BLaER1 (cell line): ENCODE measurements around the gene FOXL1.
A peak's percentile ranks its signal among the peaks of the same experiment; 100 is the strongest.

ENCODE experiments used
- H3K27ac ChIP-seq: shearing (Covaris generic); formaldehyde crosslinking; 2 replicates; pipeline ENCODE4 v1.8.1; 2022
- H3K27me3 ChIP-seq: shearing (Covaris generic); formaldehyde crosslinking; 2 replicates; pipeline ENCODE4 v1.8.1; 2022
- H3K36me3 ChIP-seq: shearing (Covaris generic); formaldehyde crosslinking; 2 replicates; pipeline ENCODE4 v1.8.1; 2022
- H3K4me1 ChIP-seq: shearing (Covaris generic); formaldehyde crosslinking; 2 replicates; pipeline ENCODE4 v1.8.1; 2022
- H3K4me2 ChIP-seq: shearing (Covaris generic); formaldehyde crosslinking; 2 replicates; pipeline ENCODE4 v1.8.1; 2022
- H3K4me3 ChIP-seq: shearing (Covaris generic); formaldehyde crosslinking; 2 replicates; pipeline ENCODE4 v1.8.1; 2022
- H3K9ac ChIP-seq: shearing (Covaris generic); formaldehyde crosslinking; 2 replicates; pipeline ENCODE4 v1.8.1; 2022
- H3K9me3 ChIP-seq: shearing (Covaris generic); formaldehyde crosslinking; 2 replicates; pipeline ENCODE4 v1.8.1; 2022
- H4K20me1 ChIP-seq: shearing (Covaris generic); formaldehyde crosslinking; 2 replicates; pipeline ENCODE4 v1.8.1; 2022
- Cebpa-rat ChIP-seq: shearing (Covaris generic); IDR thresholded peaks from 2 replicates; pipeline ENCODE4 v1.8.1; 2022

Gene FOXL1

GRCh38 chr16:86590501-86591144 is 12.3 kb downstream of the FOXL1 start:
- Histone ChIP-seq H3K4me1 (peaks cover 14% of the 10 kb centered on the region), H3K27ac (no peak overlapping the region), H3K9ac (no peak overlapping the region), H4K20me1 (no peaks in the 10 kb centered on the region), H3K27me3 (no peaks in the 10 kb centered on the region), H3K4me2 (no peak overlapping the region), H3K36me3 (no peaks in the 10 kb centered on the region), H3K4me3 (no peak overlapping the region), H3K9me3 (no peaks in the 10 kb centered on the region)
- no peak for TF ChIP-seq Cebpa-rat

- Histone ChIP-seq H3K9me3 (no peaks in the 10 kb centered on the region), H3K9ac (no peak overlapping the region), H3K27ac (no peak overlapping the region), H3K27me3 (no peaks in the 10 kb centered on the region), H3K36me3 (no peaks in the 10 kb centered on the region), H3K4me1 (peaks cover 14% of the 10 kb centered on the region), H3K4me2 (no peak overlapping the region), H4K20me1 (no peaks in the 10 kb centered on the region), H3K4me3 (no peak overlapping the region)
- TF ChIP-seq Cebpa-rat = no peak
Observed at GRCh38 chr16:86591270-86591669, 12.9 kb downstream of the FOXL1 start.

GRCh38 chr16:86593913-86594620 is 15.7 kb downstream of the FOXL1 start:
- Histone ChIP-seq H3K36me3 (no peaks in the 10 kb centered on the region), H3K4me3 (no peak overlapping the region), H3K4me2 (peak overlapping the region; percentile 67; the same call in 1 of the 2 replicates), H3K27me3 (no peaks in the 10 kb centered on the region), H3K27ac (no peak overlapping the region), H3K9ac (no peak overlapping the region), H4K20me1 (no peaks in the 10 kb centered on the region), H3K9me3 (peaks cover 14% of the 10 kb centered on the region; the same call in 1 of the 2 replicates), H3K4me1 (peaks cover 38% of the 10 kb centered on the region)
- no peak for TF ChIP-seq Cebpa-rat

GRCh38 chr16:86594721-86595120 is 16.4 kb downstream of the FOXL1 start:
- Histone ChIP-seq H3K9me3 (peaks cover 14% of the 10 kb centered on the region; the same call in 1 of the 2 replicates), H3K4me1 (peaks cover 44% of the 10 kb centered on the region), H3K4me3 (no peak overlapping the region), H3K36me3 (no peaks in the 10 kb centered on the region), H3K27me3 (no peaks in the 10 kb centered on the region), H3K9ac (no peak overlapping the region), H4K20me1 (no peaks in the 10 kb centered on the region), H3K27ac (no peak overlapping the region), H3K4me2 (no peak overlapping the region)
- no peak for TF ChIP-seq Cebpa-rat

- Histone ChIP-seq H3K27ac (no peak overlapping the region), H3K27me3 (no peaks in the 10 kb centered on the region), H4K20me1 (no peaks in the 10 kb centered on the region), H3K4me3 (no peak overlapping the region), H3K36me3 (no peaks in the 10 kb centered on the region), H3K9ac (no peak overlapping the region), H3K4me1 (peaks cover 50% of the 10 kb centered on the region), H3K4me2 (no peak overlapping the region), H3K9me3 (peaks cover 19% of the 10 kb centered on the region)
- TF ChIP-seq Cebpa-rat = no peak
Observed at GRCh38 chr16:86595983-86596605, 17.7 kb downstream of the FOXL1 start.

- TF ChIP-seq Cebpa-rat = no peak
- H3K36me3 ChIP-seq = no peaks in the 10 kb centered on the region
- no peak overlapping the region for H3K27ac ChIP-seq
- H3K9me3 ChIP-seq = peaks cover 19% of the 10 kb centered on the region
- H3K9ac ChIP-seq = no peak overlapping the region
- H3K4me1 ChIP-seq = peaks cover 52% of the 10 kb centered on the region
- H3K4me2 ChIP-seq = 0 out of 2 replicates have a peak overlapping the region, but pooled peaks have one; percentile 1
- H3K4me3 ChIP-seq = no peak overlapping the region
- H3K27me3 ChIP-seq = no peaks in the 10 kb centered on the region
- H4K20me1 ChIP-seq = no peaks in the 10 kb centered on the region
Observed at GRCh38 chr16:86597126-86597879, 19.0 kb downstream of the FOXL1 start.

- Histone ChIP-seq H3K36me3 (no peaks in the 10 kb centered on the region), H3K4me2 (peak overlapping the region; percentile 43), H3K9ac (no peak overlapping the region), H3K9me3 (peaks cover 19% of the 10 kb centered on the region), H3K4me3 (no peak overlapping the region), H3K27me3 (no peaks in the 10 kb centered on the region), H4K20me1 (no peaks in the 10 kb centered on the region), H3K4me1 (peaks cover 51% of the 10 kb centered on the region), H3K27ac (no peak overlapping the region)
- TF ChIP-seq Cebpa-rat = no peak
Observed at GRCh38 chr16:86597880-86598606, 19.7 kb downstream of the FOXL1 start.

- H3K36me3 ChIP-seq = no peaks in the 10 kb centered on the region
- peak overlapping the region; percentile 58 for H3K27ac ChIP-seq
- no peak overlapping the region for H3K9ac ChIP-seq
- H3K9me3 ChIP-seq = peaks cover 19% of the 10 kb centered on the region
- H3K4me3 ChIP-seq = no peak overlapping the region
- no peaks in the 10 kb centered on the region for H4K20me1 ChIP-seq
- H3K4me1 ChIP-seq = peaks cover 42% of the 10 kb centered on the region
- H3K4me2 ChIP-seq = peak overlapping the region; percentile 43
- TF ChIP-seq Cebpa-rat = no peak
- no peaks in the 10 kb centered on the region for H3K27me3 ChIP-seq
Observed at GRCh38 chr16:86598607-86599565, 20.5 kb downstream of the FOXL1 start.
